GM19395 (cell line): ENCODE results near the gene ZNF592.

Experiments used
- ATAC-seq: cut with Tn5 transposase; IDR thresholded peaks from one replicate; pipeline ENCODE4 v1.9.1; 2021; ENCODE audit warnings: mild to moderate bottlenecking, moderate library complexity; ENCODE audit not compliant: unreplicated experiment

The ZNF592 gene

GRCh38 chr15:84748274-84749110, at the start of gene ZNF592:
Gene ZNF592, plus strand, starts transcription at chr15:84748592. Its CDS starts 34,084 bp downstream, at chr15:84782676.
- ATAC-seq, result peak; percentile 50

DNA sequence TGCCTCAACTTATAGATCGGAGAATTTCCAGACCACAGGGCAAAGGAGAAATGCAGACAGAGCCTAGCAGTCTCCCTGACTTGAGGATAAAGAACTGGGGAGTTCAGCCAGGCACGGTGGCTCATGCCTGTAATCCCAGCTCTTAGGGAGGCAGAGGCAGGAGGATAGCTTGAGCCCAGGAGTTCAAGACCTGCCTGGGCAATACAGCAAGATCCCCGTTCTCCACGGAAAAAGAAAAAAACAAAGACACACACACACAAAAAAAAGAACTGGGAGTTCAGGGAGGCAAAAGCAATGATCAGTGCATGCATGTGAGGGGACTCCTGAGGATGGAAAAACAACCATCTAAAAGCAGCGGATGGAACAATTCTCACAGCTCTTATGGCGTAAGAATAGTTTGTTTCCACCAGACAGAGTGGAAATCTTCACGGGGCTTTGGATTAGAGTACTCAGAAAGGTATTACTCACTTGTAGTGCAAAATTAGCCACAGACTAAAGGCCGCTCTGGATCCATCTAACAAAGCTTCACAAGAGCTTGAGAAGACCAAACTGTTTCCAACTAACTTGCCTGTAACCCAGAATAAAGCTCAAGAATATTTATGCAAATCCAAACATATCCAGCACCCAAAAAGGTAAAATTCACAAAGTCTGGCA, 48.7 kb upstream of the ZNF592 start:
- ATAC-seq, result no peak

DNA sequence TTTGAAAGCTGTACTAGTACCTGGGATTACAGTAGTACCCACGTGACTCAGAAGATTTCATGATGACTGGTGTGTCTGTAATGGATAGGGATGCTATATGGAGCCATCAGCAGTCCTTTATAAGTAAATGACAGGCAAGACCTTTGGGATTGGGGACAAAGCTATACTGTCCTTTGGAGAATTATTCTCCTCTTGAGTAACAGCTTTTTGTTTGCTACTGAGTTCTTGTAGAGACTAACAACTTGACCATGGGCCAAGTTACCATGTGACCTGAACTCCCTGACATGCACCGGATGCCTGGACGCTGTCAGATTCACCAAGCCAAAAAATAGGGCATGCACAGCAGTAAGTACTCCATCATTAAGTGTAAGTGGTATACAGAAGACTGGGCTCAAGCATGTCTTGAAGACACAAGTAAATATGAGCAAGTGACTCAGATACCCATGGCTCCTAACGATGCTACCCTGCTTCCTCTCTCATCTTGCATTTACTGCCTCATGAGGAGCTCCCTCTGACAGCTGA, 45.4 kb upstream of the ZNF592 start:
- ATAC-seq, result no peak

DNA sequence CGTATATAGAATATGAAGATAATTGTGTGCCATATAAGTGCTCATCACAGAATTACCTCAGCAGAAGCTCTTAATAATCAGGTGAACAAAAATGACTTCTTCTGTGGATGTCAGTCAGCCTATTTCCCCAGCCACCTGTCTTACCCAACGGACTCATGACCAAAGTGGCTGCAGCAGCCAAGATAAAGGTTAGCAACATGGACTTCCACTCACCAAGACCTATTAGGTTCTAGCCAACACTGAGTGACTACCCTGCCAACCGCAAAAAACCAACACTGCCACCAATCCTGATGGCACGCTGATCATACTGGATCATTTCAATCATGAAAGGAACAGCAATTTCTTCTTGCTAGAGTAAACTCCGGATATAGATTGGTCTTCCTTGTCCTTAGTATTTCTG, 44.6 kb upstream of the ZNF592 start:
- no peak for ATAC-seq

DNA sequence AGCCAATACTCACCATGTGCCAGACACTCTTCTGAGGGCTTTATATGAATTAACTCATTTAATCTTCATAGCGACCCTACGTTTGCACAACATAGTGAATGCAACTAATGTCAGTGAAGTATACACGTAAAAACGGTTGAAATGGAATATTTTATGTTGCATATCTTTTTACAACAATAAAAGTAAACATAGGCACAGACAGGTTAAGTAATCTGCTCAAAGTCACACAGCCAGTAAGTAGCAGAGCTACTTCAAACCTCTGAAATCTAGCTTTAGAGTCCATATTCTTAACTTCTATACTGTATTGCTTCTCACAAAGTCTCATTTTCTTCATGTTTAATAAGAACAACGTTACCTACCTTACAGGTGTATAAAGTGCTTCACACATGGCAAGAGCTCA, 34.0 kb upstream of the ZNF592 start:
- ATAC-seq, result no peak

DNA sequence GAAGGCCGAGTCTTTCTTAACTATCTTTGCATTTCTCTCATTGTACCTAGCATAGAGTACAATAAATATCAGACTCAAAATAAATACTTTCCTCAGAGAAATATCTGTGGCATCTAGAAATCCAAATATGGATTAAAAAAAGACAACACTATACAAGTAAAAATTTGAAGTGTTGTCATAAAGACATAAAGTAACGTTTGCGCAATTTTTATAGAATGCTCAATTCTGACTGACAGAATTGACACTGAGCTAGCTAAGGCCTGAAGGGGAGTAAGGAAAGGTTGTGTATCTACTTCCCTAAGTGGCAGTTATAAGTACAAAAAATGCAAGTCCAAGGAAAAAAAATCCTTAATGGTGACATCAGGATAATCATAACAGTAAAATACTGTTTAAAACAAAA, 33.6 kb upstream of the ZNF592 start:
- ATAC-seq, result no peak

- ATAC-seq, result peak; percentile 7
These were observed 32.9 kb upstream of the ZNF592 start for GRCh38 chr15:84715441-84716035.

DNA sequence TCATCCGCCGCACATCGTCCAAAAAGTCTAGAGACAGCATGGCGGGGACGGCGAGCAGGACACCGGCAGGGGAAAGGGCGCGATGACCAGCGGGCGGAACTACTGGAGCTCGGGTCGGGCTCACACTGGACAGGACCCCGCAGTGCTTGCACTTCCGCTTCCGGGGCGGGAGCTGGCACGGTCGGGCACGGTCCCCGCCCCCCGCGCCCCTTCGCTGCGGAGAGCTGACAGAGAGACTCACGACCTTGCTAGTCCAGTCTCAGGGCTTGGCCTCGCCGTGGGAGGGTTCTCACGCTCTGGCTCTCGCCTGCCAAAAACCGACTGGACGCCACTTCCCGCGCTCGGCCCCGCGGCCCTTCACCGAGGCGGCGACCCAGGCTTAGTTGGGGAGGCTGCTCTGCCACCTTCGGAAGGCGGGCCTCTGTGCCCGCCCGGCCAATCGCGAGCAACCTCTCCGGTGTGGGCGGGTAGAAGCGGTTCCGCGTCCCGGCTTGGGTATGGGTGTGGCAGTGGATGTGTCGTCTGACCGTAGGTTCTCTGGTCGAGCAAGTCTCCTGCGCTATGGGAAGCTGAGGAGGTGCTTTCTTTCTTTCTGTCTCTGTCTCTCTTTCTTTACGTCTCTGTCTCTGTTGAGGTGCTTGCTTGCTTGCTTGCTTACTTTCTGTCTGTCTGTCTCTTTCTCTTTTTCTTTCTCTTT, 32.2 kb upstream of the ZNF592 start, which contains the start of gene SEC11A:
SEC11A (minus strand) TSS at position 104 of the 697 bp plus-strand sequence; CDS start at position 40, 64 bp downstream.
- peak; percentile 95 for ATAC-seq

DNA sequence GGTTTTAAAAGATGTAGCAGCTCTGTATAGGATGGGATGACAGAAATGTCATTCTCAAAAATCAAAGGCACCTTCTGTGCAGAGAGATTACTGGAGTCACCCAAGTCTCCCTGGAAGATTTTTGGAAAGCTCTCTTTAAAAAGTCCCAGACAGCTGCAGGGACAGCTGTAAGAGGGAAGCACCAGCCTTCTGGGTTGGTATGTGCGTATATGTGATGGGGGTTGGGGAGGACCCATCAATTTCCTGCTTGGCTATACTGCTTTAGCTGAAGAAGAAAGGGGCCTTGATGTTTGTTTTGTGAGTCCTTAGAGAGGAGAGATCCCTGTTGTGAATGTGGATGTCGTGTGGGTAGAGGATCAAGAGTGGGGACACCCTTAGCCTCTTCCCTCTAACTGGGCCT, 27.0 kb upstream of the ZNF592 start:
- ATAC-seq, result no peak

DNA sequence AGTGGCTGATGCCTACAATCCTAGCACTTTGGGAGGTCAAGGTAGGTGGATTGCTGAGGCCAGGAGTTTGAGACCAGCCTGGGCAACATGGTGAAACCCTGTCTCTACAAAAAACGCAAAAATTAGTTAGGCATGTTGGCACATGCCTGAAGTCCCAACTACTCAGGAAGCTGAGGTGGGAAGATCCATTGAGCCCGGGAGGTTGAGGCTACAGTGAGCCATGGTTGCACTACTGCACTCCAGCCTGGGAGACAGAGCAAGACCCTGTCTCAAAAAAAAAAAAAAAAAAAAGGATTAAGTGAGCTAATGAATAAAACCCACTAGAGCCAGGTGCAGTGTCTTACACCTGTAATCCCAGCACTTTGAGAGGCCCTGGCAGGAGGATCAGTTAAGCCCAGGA, 25.8 kb upstream of the ZNF592 start:
- no peak for ATAC-seq

GRCh38 chr15:84725001-84725491, 23.3 kb upstream of the ZNF592 start:
- no peak for ATAC-seq

GRCh38 chr15:84727429-84727828, 21.0 kb upstream of the ZNF592 start:
- no peak for ATAC-seq

DNA sequence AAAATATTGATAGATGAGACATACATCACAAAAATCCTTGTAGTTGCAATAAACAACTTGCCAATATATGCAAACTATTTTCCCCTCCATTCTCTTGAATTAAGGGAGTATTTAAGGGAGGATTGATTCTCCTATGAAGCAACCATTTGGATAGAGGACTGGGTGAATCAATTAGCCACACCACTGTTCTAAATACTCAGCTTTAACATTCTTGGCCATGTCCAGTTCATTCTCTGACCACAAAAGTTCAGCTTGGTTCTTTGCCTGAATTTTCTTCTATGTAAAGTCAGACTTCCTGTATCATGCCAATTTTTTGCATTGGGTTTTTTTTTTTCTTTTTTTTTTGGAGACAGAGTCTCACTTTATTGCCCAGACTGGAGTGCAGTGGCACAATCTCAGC, 16.6 kb upstream of the ZNF592 start:
- ATAC-seq, result no peak

GRCh38 chr15:84734794-84735479, 13.5 kb upstream of the ZNF592 start:
- ATAC-seq, result peak; percentile 66

GRCh38 chr15:84735480-84736061, 12.8 kb upstream of the ZNF592 start:
- peak; percentile 44 for ATAC-seq

GRCh38 chr15:84736375-84736774, 12.0 kb upstream of the ZNF592 start:
- peak; percentile 68 for ATAC-seq

- ATAC-seq, result no peak
These were observed 11.4 kb upstream of the ZNF592 start for GRCh38 chr15:84737005-84737404.

GRCh38 chr15:84740691-84741090, 7.7 kb upstream of the ZNF592 start:
- ATAC-seq, result no peak

DNA sequence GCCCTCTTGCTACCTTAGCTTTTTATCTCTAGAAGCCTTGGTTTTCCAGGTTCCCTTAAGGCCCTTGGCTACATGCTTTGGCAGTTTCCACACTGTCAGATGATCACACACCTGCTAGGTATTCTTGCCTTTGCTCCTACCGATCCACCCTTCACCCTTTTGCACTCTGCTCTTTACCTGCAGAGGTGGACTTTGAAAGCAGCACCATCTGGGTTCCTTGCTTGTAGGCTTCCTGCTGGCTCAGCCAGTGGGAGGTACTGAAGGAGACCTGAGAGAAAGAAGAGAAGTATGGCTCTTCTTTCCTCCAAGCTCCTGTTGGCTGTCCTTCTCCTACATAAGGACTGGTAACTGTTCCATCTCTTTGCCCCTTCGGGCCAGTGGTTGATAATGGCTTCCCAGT, 7.3 kb upstream of the ZNF592 start:
- no peak for ATAC-seq
